Cardiac muscle cell (in vitro differentiated cells and primary cell): ENCODE results near the gene TWSG1. TPM values are rescaled to one million over a fixed set of nuclear protein-coding genes. Genes with fewer than 3 reads are reported as not detected.

Source experiments
- DNase-seq, 2 donors: peaks; one replicate each; pipeline versions ENCODE4 v3.0.0 to v3.0.0-alpha.2; 2010 to 2017; ENCODE audit warnings: low read depth in 1 of 2, low spot score in 1 of 2
- H3K27ac ChIP-seq: fragments of 200-600 bp; sonication (generic); 2 replicates; pipeline ENCODE4 v1.5.1; 2016
- H3K27me3 ChIP-seq: fragments of 200-600 bp; sonication (generic); 2 replicates; pipeline ENCODE4 v1.6.0; 2016; ENCODE audit warnings: control low read depth
- H3K36me3 ChIP-seq: fragments of 200-600 bp; sonication (generic); 2 replicates; pipeline ENCODE4 v1.5.1; 2016; ENCODE audit warnings: control low read depth
- H3K4me1 ChIP-seq: fragments of 200-600 bp; sonication (generic); 2 replicates; pipeline ENCODE4 v1.8.1; 2017; ENCODE audit warnings: low read depth, mild to moderate bottlenecking, mixed run types
- H3K4me3 ChIP-seq: fragments of 200-600 bp; sonication (generic); 2 replicates; pipeline ENCODE4 v1.5.1; 2016; ENCODE audit warnings: mild to moderate bottlenecking
- H3K9me3 ChIP-seq: fragments of 200-600 bp; sonication (generic); 2 replicates; pipeline ENCODE4 v1.5.1; 2017; ENCODE audit warnings: low read depth, mild to moderate bottlenecking, control low read depth
- CTCF ChIP-seq: IDR thresholded peaks from 2 replicates; pipeline ENCODE4 v1.5.1; 2012; ENCODE audit warnings: low read depth, mild to moderate bottlenecking, low read length
- polyA plus RNA-seq: library from polyadenylated mRNA; unstranded; fragments of >200 nt; fragmentation: Nextera tagmentation; extraction: Ambion mirVana; gene quantifications from 2 replicates; pipeline ENCODE4 v1.2.1, GENCODE V29; 2016
- total RNA-seq: library from RNA; depleted of rRNA; stranded (reverse); fragments of >200 nt; gene quantifications from 2 replicates; pipeline ENCODE4 v1.2.3, GENCODE V29; 2016

TWSG1 gene
- total and polyA plus RNA-seq, 2 experiments from 2014 or later, result 20.9 to 21.2 TPM

DNA sequence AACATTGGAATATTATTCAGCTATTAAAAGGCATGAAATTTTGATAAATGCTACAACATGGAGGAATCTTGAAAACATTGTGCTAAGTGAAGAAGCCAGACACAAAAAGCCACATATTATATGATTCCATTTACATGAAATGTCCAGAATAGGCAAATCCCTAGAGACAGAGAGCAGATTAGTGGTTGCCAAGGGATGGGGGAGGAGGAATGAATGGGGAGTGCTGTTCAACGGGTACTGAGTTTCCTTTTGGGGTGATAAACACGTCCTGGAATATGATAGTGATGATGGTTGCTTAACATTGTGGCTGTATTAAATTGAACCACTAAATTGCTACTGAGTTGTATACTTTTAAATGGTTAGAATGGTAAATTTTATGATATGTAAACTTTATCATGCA lies 8.9 kb upstream of the TWSG1 start:
- H3K4me1 ChIP-seq, result peaks cover 3% of the 10 kb centered on the region
- no peaks in the 10 kb centered on the region for H3K27me3 ChIP-seq
- H3K9me3 ChIP-seq, result no peaks in the 10 kb centered on the region
- DNase-seq, result peak in 1 of 2 donors; percentile 81
- H3K27ac ChIP-seq, result no peak overlapping the region
- TF ChIP-seq CTCF, result no peak
- no peaks in the 10 kb centered on the region for H3K36me3 ChIP-seq
- H3K4me3 ChIP-seq, result no peak overlapping the region

- Histone ChIP-seq H3K4me3 (no peak overlapping the region), H3K9me3 (no peaks in the 10 kb centered on the region), H3K36me3 (no peaks in the 10 kb centered on the region), H3K27me3 (no peaks in the 10 kb centered on the region), H3K27ac (no peak overlapping the region), H3K4me1 (peaks cover 3% of the 10 kb centered on the region)
- no peak for DNase-seq
- no peak for TF ChIP-seq CTCF
These were observed 5.8 kb upstream of the TWSG1 start for GRCh38 chr18:9328776-9329175.

- Histone ChIP-seq H3K4me3 (no peak overlapping the region), H3K9me3 (no peaks in the 10 kb centered on the region), H3K4me1 (peaks cover 3% of the 10 kb centered on the region), H3K27me3 (no peaks in the 10 kb centered on the region), H3K27ac (no peak overlapping the region), H3K36me3 (no peaks in the 10 kb centered on the region)
- no peak for TF ChIP-seq CTCF
- no peak for DNase-seq
These were observed 5.1 kb upstream of the TWSG1 start for GRCh38 chr18:9329471-9329870.

DNA sequence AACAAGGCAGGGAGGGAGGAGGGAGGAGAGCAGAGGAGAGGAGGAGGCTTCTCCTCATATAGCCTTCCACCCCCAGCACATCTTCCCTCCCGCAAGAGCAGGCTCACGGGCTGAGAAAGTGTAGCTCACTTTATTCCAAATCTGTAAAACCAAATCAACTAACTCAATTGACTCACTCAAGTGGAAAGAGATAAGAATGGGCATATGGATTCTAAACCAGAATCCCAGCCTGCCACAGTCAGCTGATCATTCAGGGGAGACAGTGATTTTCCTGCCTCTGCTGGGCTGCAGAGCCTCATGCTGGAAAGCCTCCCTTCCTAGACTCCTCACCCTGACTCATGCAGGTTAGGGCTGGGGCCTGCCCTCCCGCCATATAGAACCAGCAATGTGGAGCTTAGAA lies 4.2 kb upstream of the TWSG1 start:
- Histone ChIP-seq H3K27me3 (no peaks in the 10 kb centered on the region), H3K36me3 (no peaks in the 10 kb centered on the region), H3K4me3 (no peak overlapping the region), H3K9me3 (no peaks in the 10 kb centered on the region), H3K27ac (no peak overlapping the region), H3K4me1 (peaks cover 5% of the 10 kb centered on the region)
- no peak for DNase-seq
- TF ChIP-seq CTCF, result no peak

DNA sequence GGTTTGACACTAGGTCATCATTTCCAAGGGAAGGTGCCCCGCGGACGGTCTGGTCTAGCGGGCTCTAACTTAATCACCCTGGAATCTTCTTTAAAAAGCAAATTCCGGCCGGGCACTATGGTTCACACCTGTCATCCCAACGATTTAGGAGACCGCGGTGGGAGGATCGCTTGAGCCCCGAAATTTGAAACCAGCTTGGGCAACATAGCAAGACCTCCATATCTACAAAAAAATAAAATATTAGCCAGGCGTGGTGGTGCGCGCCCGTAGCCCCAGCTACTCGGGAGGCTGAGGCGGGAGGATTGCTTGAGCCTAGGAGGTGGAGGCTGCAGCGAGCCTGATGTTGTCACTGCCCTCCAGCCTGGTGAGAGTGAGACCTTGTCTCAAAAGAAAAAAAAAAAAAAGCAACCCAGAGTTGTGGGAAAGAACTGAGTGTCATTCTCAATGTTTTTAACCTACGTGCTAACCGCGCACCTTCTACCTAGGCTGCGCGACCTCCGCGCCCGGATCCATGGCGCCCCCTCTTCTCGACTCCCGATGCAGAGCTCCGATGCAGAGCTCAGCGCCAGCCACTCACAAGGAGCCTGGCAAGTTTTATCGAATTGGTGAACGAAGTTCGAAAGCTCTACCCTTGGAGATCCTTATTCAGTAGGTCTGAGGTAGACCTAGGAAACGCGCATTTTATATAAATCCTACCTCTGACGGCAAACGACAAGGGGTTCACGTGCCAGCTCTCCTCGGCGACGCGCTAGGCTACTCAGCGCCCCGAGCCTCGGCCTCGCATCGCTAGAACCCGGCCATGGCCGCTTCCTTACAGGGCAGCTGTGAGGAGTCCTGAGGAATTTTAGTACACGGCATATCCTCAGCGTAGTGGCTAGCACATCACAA lies 888 bp upstream of the TWSG1 start:
- Histone ChIP-seq H3K27ac (no peak overlapping the region), H3K4me1 (peaks cover 10% of the 10 kb centered on the region), H3K27me3 (no peaks in the 10 kb centered on the region), H3K36me3 (peaks cover 11% of the 10 kb centered on the region), H3K9me3 (no peaks in the 10 kb centered on the region), H3K4me3 (peak overlapping the region; percentile 36)
- TF ChIP-seq CTCF, result no peak
- no peak for DNase-seq
